Tibial nerve (tissue), 3 donors: ENCODE results near the gene HOXA3.

Experiments
- CTCF ChIP-seq, 5 experiments: fragments of 200-600 bp in 3 of 5; fragments of 450-650 bp in 2 of 5; sonication (generic) in 3 of 5; IDR thresholded peaks; one replicate each; pipeline ENCODE4 v1.5.1; 2016 to 2019; ENCODE audit warnings: antibody characterized with exemption in 5 of 5, mild to moderate bottlenecking in 3 of 5, moderate library complexity in 2 of 5
- POLR2A ChIP-seq, 2 donors: fragments of 450-650 bp; IDR thresholded peaks; one replicate each; pipeline ENCODE4 v1.6.1; 2017; ENCODE audit warnings: antibody characterized with exemption in 2 of 2, mild to moderate bottlenecking in 2 of 2, moderate library complexity in 2 of 2

GRCh38 chr7:27093184-27093895 lies 59.0 kb downstream of the HOXA3 start:
- no peak for TF ChIP-seq CTCF (IDR thresholded peaks at IDR 0.05)
- TF ChIP-seq POLR2A (IDR thresholded peaks at IDR 0.05) = no peak
